SK-N-SH (cell line): ENCODE results near the gene FRMPD4.

Experiments used
- ELF1 ChIP-seq: IDR thresholded peaks from 2 replicates; pipeline ENCODE4 v1.4.0; 2012
- EP300 ChIP-seq, 2 experiments: IDR thresholded peaks; 2 replicates each; pipeline versions ENCODE4 v1.4.0 to v1.6.1; 2012; ENCODE audit warnings: borderline replicate concordance in 1 of 2, low read depth in 1 of 2, low read length in 1 of 2
- MXI1 ChIP-seq: IDR thresholded peaks from 2 replicates; pipeline ENCODE4 v1.6.1; 2012; ENCODE audit warnings: mild to moderate bottlenecking, low read depth, low read length, improper control_type of control experiment
- POLR2AphosphoS5 ChIP-seq: IDR thresholded peaks from 2 replicates; pipeline ENCODE4 v1.6.1; 2012; ENCODE audit warnings: low read depth, low read length
- RFX5 ChIP-seq: IDR thresholded peaks from 2 replicates; pipeline ENCODE4 v1.6.1; 2012; ENCODE audit warnings: mild to moderate bottlenecking, improper control_type of control experiment, low read length
- USF1 ChIP-seq: IDR thresholded peaks from 2 replicates; pipeline ENCODE4 v1.4.0; 2012; ENCODE audit warnings: low read depth, borderline replicate concordance
- YY1 ChIP-seq: IDR thresholded peaks from 2 replicates; pipeline ENCODE4 v1.4.0; 2012; ENCODE audit warnings: low read depth, mild to moderate bottlenecking
- TF ChIP-seq, protein P1 (sequence below): fragments of 200-600 bp; sonication (generic); IDR thresholded peaks from 2 replicates; pipeline ENCODE4 v1.6.1; 2017; ENCODE audit warnings: antibody characterized with exemption, mild to moderate bottlenecking, moderate library complexity
- TF ChIP-seq, protein P2 (sequence below): IDR thresholded peaks from 2 replicates; pipeline ENCODE4 v1.4.0; 2012; ENCODE audit warnings: low read depth

DNA sequence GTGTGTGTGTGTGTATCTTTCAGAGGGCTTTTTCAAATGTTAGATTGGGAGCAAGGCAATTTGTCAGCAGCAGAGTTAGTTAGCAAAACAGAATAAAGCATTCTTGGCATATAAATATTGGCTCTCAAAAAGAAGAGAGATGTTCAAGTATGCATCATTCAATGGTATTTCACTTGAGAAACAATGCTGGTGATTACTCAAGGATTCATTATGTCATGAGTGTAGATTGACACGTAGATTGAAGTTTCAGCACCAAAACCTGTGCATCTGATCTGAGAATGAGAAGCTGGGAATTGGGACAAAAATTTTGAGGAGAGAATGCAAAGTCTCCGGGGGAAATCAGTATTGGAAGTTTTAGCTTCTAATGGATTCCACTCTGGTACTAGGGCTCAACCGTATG, 241.4 kb downstream of the FRMPD4 start:
- no peak for TF ChIP-seq MXI1
- TF ChIP-seq, protein P1, sequence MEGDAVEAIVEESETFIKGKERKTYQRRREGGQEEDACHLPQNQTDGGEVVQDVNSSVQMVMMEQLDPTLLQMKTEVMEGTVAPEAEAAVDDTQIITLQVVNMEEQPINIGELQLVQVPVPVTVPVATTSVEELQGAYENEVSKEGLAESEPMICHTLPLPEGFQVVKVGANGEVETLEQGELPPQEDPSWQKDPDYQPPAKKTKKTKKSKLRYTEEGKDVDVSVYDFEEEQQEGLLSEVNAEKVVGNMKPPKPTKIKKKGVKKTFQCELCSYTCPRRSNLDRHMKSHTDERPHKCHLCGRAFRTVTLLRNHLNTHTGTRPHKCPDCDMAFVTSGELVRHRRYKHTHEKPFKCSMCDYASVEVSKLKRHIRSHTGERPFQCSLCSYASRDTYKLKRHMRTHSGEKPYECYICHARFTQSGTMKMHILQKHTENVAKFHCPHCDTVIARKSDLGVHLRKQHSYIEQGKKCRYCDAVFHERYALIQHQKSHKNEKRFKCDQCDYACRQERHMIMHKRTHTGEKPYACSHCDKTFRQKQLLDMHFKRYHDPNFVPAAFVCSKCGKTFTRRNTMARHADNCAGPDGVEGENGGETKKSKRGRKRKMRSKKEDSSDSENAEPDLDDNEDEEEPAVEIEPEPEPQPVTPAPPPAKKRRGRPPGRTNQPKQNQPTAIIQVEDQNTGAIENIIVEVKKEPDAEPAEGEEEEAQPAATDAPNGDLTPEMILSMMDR: no peak
- no peak for TF ChIP-seq EP300 (IDR thresholded peaks at IDR 0.05; ENCODE audit: borderline replicate concordance in 1 of 2, low read depth in 1 of 2, low read length in 1 of 2)
- no peak for TF ChIP-seq RFX5
- TF ChIP-seq YY1: no peak
- TF ChIP-seq, protein P2, sequence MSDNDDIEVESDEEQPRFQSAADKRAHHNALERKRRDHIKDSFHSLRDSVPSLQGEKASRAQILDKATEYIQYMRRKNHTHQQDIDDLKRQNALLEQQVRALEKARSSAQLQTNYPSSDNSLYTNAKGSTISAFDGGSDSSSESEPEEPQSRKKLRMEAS: no peak
- no peak for TF ChIP-seq POLR2AphosphoS5
- TF ChIP-seq USF1: no peak
- no peak for TF ChIP-seq ELF1
